ENCODE data around the gene LRP1. TPM values are rescaled to one million over a fixed set of nuclear protein-coding genes. Genes with fewer than 3 reads are reported as not detected.

LRP1 gene
- polyA plus RNA-seq, 1 donor (not counting 4 experiments of a cell fraction or from before 2014, with no cell fraction given) = 4.9 TPM

DNA sequence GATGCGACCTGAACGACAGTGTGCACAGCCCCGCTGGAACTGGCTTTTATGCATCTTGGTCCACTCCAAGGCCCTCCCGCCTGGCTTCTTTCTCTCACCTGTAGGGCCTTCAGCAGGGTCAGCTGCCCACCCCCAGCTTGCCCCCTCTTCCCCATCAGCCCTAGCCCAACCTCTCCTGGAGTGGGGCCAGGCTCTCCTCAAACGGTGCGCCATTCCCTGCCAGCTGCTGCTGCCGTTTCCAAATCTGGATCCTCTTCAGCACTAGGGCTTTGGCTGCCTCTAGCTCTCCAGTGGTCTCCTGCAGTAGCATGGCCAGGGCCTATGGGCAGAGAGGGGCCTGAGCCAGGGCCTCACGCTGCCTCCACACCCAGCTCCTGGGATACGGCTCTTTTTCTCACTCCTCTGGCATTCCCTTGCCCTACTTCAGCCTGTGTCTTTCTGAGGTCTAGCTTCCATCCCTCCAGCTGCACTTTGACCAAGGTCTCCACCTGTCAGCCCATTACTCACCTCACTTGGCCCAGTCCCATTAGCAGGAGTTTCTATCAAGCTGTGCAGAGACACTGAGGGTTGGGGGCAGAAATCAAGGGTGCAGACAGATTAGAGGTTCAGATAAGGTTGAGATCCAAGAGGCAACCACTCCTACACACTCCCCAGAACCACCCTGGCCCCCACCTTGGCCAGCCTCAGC, 22.1 kb upstream of the LRP1 start:
- H3K27ac ChIP-seq (ENCODE audit: control insufficient read depth, insufficient read depth, low read length) = no peak overlapping the region
- H3K36me3 ChIP-seq (ENCODE audit: control insufficient read depth in 2 of 2, extremely low read depth in 1 of 2, insufficient read depth in 2 of 2, low read length in 2 of 2) = peaks cover 30 to 43% of the 10 kb centered on the region in 2 experiments
- DNase-seq (ENCODE audit: low read depth, low spot score) (no peak), FAIRE-seq (no peak)
- no peaks in the 10 kb centered on the region for H3K9me3 ChIP-seq (ENCODE audit: control insufficient read depth, low read depth, low read length)
- H3K4me2 ChIP-seq (ENCODE audit: control insufficient read depth, extremely low read depth, insufficient read depth, low read depth, low read length) = no peak overlapping the region
- H3K27me3 ChIP-seq (ENCODE audit: control insufficient read depth, extremely low read depth, insufficient read depth, low read length) = no peaks in the 10 kb centered on the region
- H4K20me1 ChIP-seq (ENCODE audit: control insufficient read depth, extremely low read depth, insufficient read depth, low read length) = peaks cover 3% of the 10 kb centered on the region
- H3K4me3 ChIP-seq (ENCODE audit: control insufficient read depth in 2 of 3, extremely low read depth in 1 of 3, insufficient read depth in 2 of 3, low read depth in 1 of 3, low read length in 3 of 3) = no peak overlapping the region
- H3K9ac ChIP-seq (ENCODE audit: control insufficient read depth, extremely low read depth, insufficient read depth, low read length) = no peak overlapping the region
- no peak overlapping the region for H2AFZ ChIP-seq (ENCODE audit: control insufficient read depth, low read length)
- dilution Hi-C loops (cut with MboI; ENCODE audit: extremely low pct_ligation_motif_present, low sequenced_read_pairs) = no loop called here
- H3K79me2 ChIP-seq (ENCODE audit: control insufficient read depth, insufficient read depth, low read length) = peaks cover 22% of the 10 kb centered on the region
- no peaks in the 10 kb centered on the region for H3K9me1 ChIP-seq (ENCODE audit: control insufficient read depth, extremely low read depth, insufficient read depth, low read length)
- no peak for TF ChIP-seq EZH2 (IDR thresholded peaks at IDR 0.05; ENCODE audit: low read length)
- TF ChIP-seq, protein P1, sequence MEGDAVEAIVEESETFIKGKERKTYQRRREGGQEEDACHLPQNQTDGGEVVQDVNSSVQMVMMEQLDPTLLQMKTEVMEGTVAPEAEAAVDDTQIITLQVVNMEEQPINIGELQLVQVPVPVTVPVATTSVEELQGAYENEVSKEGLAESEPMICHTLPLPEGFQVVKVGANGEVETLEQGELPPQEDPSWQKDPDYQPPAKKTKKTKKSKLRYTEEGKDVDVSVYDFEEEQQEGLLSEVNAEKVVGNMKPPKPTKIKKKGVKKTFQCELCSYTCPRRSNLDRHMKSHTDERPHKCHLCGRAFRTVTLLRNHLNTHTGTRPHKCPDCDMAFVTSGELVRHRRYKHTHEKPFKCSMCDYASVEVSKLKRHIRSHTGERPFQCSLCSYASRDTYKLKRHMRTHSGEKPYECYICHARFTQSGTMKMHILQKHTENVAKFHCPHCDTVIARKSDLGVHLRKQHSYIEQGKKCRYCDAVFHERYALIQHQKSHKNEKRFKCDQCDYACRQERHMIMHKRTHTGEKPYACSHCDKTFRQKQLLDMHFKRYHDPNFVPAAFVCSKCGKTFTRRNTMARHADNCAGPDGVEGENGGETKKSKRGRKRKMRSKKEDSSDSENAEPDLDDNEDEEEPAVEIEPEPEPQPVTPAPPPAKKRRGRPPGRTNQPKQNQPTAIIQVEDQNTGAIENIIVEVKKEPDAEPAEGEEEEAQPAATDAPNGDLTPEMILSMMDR (optimal IDR thresholded peaks at IDR 0.05 in 1 of 3, IDR thresholded peaks at IDR 0.05 in 1 of 3, conservative IDR thresholded peaks at IDR 0.05 in 1 of 3; ENCODE audit: extremely low read depth in 1 of 3, insufficient read depth in 2 of 3, low read length in 3 of 3) = no peak
- H3K4me1 ChIP-seq (ENCODE audit: control insufficient read depth, extremely low read depth, insufficient read depth, low read length) = peaks cover 10% of the 10 kb centered on the region

- FAIRE-seq = no peak
Observed at GRCh38 chr12:57107456-57108155, 20.7 kb upstream of the LRP1 start.

More at GRCh38 chr12:57107456-57108155, 20.7 kb upstream of the LRP1 start:
- Histone ChIP-seq H3K36me3 (ENCODE audit: control insufficient read depth in 2 of 2, extremely low read depth in 1 of 2, insufficient read depth in 2 of 2, low read length in 2 of 2) (peaks cover 28 to 43% of the 10 kb centered on the region in 2 experiments), H3K9ac (ENCODE audit: control insufficient read depth, extremely low read depth, insufficient read depth, low read length) (no peak overlapping the region), H3K27ac (ENCODE audit: control insufficient read depth, insufficient read depth, low read length) (no peak overlapping the region), H3K27me3 (ENCODE audit: control insufficient read depth, extremely low read depth, insufficient read depth, low read length) (no peaks in the 10 kb centered on the region), H3K9me1 (ENCODE audit: control insufficient read depth, extremely low read depth, insufficient read depth, low read length) (no peaks in the 10 kb centered on the region), H3K9me3 (ENCODE audit: control insufficient read depth, low read depth, low read length) (no peaks in the 10 kb centered on the region), H3K4me2 (ENCODE audit: control insufficient read depth, extremely low read depth, insufficient read depth, low read depth, low read length) (no peak overlapping the region), H3K79me2 (ENCODE audit: control insufficient read depth, insufficient read depth, low read length) (peaks cover 22% of the 10 kb centered on the region), H3K4me1 (ENCODE audit: control insufficient read depth, extremely low read depth, insufficient read depth, low read length) (peaks cover 22% of the 10 kb centered on the region), H3K4me3 (ENCODE audit: control insufficient read depth in 2 of 3, extremely low read depth in 1 of 3, insufficient read depth in 2 of 3, low read depth in 1 of 3, low read length in 3 of 3) (no peak overlapping the region), H4K20me1 (ENCODE audit: control insufficient read depth, extremely low read depth, insufficient read depth, low read length) (peaks cover 3% of the 10 kb centered on the region), H2AFZ (ENCODE audit: control insufficient read depth, low read length) (no peak overlapping the region)
- dilution Hi-C loops (cut with MboI; ENCODE audit: extremely low pct_ligation_motif_present, low sequenced_read_pairs) = no loop called here
- TF ChIP-seq, protein P1 (optimal IDR thresholded peaks at IDR 0.05 in 1 of 3, IDR thresholded peaks at IDR 0.05 in 1 of 3, conservative IDR thresholded peaks at IDR 0.05 in 1 of 3; ENCODE audit: extremely low read depth in 1 of 3, insufficient read depth in 2 of 3, low read length in 3 of 3) = no peak
- TF ChIP-seq EZH2 (IDR thresholded peaks at IDR 0.05; ENCODE audit: low read length) = no peak
- DNase-seq (ENCODE audit: low read depth, low spot score) = no peak
